ENCODE data around the gene CERS3.

CERS3 gene

GRCh38 chr15:100385300-100386050 is 143.3 kb downstream of the CERS3 start:
- DNase-seq (ENCODE audit: low read depth in 2 of 2, low spot score in 1 of 2): no peak

DNA sequence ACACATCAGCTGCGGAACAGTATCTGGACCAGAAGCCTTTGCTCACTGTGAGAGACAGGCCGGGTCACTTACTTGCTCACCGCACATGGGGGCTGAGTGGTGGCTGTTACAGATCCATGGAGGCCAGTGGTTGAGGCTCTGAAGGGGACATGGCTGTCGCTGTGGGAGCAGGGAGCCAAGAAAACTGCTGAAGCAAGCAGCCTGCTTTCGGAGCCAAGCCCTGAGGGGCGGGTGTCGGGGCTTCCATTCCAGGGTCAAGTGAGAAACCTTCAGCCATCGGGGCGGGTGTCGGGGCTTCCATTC is 144.7 kb downstream of the CERS3 start:
- no peak for DNase-seq (ENCODE audit: low read depth in 2 of 2, low spot score in 1 of 2)

DNA sequence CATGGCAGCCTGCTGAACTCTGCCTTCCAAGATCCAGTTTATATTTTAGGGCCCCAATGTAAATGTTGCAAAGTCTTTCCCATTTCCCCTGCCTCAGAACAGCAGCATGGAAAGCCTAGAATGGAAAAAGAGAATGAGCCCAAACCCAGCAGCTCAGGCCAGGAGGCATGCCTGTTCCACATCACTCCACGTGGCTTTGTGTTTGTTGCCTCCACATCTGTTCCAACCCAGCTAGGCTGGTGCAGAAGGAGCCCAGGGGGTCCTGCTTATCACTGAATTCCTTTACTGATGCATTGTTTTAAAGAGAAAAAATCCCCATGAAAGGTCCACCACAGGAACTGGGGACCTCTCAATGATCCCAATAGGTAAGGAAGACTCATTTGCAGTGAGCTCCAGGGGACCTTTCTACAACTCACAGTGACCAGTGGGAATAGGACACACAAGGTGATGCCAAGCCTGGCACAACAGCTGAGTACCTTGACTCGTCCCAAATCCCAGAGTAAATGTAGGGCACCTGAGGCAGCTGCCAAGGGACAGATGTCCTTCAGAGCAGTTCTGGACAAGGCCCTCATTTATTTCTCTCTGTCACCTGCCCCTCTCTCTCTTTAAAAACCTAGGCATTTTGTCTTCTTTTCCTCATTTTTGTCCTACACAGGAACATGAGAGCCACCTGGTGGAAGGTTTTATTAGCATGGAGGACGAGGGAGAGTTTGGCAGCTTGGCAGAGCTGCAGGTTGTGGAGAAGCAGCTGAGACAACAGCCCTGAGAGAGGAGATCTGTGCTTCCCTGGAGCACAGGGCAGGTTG is 145.2 kb downstream of the CERS3 start:
- DNase-seq (ENCODE audit: low read depth in 2 of 2, low spot score in 1 of 2): no peak

DNA sequence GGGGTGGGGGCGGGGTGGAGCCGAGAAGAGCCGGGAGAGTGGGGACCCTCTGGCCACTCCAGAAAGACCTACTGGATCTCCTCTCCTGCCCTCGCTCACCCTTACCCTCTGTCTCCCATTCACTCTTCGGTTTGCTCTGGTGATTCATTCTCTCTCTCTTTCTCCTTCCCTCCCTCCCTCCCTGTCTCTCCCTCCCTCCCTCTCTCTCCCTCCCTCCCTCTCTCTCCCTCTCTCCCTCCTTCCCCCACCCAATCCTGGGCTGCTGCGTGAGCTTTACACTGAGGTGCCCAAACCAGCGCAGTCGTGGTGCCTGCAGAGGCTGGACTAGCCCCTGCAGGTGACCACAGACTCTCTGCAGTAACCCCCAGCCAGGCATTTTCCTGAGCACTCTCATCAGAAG is 154.8 kb downstream of the CERS3 start:
- no peak for DNase-seq (ENCODE audit: low read depth in 2 of 2, low spot score in 1 of 2)

DNA sequence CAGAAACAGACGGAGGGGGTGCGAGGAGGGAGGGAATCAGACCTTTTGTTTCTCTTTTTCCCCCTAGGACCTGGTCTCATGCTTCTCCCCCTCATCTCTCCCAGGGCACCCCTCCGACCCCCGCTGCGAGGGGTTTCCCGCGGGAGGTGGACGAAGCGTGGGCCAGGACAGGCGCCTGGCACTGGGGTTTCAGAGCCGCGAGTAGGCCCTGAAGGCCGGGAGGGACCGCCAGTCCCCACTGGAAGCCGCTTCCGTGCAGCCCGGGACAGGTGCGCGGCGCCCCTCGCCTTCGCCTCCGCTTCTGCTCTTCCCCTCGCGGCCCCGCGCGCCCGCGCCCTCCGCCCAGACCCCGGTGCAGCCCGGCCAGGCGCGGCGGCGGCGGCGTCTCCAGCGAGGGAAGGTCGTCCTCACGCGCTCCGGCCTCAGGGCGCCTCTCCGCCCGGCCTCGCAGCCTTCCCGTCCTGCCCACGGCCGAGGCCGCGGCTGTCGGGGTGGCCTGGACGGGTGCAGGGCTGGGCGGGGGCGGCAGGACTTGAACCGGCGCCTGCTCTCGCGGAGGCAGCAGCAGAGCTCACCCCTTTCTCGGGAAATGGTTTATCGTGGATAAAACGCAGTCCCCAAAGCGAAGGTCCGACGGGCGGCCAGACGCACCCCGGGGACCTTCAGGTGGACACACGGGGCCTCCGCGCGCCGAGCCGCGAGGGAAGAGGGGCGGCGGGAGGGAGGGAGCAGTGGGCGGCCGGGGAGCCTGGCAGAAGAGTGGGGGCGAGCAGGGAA is 155.4 kb downstream of the CERS3 start:
- no peak for DNase-seq (ENCODE audit: low read depth in 2 of 2, low spot score in 1 of 2)

GRCh38 chr15:100372739-100373119 is 156.0 kb downstream of the CERS3 start:
- no peak for DNase-seq (ENCODE audit: low read depth in 2 of 2, low spot score in 1 of 2)

- DNase-seq (ENCODE audit: low read depth in 2 of 2, low spot score in 1 of 2): no peak
These were observed 173.4 kb downstream of the CERS3 start for GRCh38 chr15:100355342-100355741.

DNA sequence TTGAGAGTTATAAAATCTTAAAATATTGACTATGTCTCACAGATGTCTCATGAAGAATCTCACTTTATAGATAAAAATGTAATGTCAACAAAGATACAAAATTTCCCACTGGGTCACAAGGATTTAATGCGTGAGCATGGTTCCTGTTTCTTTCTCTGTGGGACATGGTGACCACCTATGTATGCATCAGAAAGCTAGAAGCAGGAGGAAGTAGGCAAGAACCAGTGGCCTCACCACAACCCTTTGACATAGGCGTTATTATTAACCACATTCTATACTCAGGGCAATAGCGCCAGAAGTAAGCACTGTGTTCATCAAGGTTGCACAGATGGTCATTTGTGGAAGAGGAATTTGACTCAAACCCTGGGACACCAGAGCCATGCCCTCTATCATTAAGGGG is 175.3 kb downstream of the CERS3 start:
- DNase-seq (ENCODE audit: low read depth in 2 of 2, low spot score in 1 of 2): no peak

DNA sequence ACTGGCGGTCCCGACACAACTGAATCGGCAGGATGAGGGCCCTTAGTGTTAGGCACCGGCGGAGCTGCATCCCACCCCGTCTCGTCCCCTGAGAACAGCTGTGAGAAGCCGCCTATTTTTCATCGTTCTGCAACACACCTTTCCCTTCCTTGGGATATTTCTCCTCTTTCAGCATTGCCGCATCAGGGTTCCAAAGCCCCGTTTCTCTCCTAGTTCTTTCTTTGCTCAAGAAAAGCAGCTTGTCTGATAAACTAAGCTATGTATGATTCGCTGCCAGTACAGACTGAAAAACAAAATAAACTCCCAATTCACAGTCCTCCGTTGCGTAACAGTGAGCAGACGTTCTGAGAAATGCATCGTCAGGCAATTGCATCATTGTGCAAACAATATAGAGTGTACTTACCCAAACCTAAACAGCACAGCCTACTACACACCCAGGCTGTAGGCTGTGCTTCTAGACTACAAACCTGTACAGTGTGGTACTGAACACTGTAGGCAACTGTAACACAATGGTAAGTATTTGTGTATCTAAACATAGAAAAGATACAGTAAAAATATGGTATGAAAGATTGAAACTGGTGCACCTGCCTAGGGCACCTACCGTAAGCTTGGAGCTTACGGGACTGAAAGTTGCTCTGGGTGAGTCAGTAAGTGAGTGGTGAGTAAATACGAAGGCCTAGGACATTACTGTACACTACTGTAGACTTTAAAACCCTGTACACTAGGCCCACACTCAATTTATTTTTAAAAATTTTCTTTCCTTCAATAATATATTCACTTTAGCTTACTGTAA is 178.1 kb downstream of the CERS3 start:
- DNase-seq (ENCODE audit: low read depth in 2 of 2, low spot score in 1 of 2): no peak

All from stimulated activated CD8-positive, alpha-beta memory T cell treated with anti-CD3 and anti-CD28 coated beads, Interleukin-4, amount 100 ng/mL, for 4 hours (primary cell).